ENCODE data around the gene SUN2. TPM values are rescaled to one million over a fixed set of nuclear protein-coding genes. Genes with fewer than 3 reads are reported as not detected.

Gene SUN2
- total and polyA plus RNA-seq, 2 of the 13 experiments (the other 11 are each of a cell fraction or from before 2014, with no cell fraction given): 45.6 to 56.6 TPM

DNA sequence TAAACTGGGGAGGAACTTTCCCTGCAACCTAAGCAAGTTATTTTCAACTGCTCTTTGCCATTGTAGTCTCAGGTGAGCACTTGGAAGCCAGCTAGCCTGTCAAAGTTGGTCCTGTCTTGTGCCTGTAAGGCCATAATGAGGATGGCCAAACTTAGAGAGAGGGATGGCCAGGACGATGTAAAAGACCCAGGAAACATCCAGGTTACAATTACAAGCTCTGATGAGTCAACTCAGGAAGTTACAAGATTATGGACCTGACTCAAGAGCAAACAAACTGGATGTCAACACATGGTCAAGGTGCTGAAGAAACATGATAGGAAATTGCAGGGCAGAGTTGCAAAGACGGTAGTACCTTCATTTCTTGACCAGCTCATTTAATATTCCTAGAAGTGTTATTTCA lies 48.5 kb downstream of the SUN2 start (continued):
- TF ChIP-seq, protein P1, sequence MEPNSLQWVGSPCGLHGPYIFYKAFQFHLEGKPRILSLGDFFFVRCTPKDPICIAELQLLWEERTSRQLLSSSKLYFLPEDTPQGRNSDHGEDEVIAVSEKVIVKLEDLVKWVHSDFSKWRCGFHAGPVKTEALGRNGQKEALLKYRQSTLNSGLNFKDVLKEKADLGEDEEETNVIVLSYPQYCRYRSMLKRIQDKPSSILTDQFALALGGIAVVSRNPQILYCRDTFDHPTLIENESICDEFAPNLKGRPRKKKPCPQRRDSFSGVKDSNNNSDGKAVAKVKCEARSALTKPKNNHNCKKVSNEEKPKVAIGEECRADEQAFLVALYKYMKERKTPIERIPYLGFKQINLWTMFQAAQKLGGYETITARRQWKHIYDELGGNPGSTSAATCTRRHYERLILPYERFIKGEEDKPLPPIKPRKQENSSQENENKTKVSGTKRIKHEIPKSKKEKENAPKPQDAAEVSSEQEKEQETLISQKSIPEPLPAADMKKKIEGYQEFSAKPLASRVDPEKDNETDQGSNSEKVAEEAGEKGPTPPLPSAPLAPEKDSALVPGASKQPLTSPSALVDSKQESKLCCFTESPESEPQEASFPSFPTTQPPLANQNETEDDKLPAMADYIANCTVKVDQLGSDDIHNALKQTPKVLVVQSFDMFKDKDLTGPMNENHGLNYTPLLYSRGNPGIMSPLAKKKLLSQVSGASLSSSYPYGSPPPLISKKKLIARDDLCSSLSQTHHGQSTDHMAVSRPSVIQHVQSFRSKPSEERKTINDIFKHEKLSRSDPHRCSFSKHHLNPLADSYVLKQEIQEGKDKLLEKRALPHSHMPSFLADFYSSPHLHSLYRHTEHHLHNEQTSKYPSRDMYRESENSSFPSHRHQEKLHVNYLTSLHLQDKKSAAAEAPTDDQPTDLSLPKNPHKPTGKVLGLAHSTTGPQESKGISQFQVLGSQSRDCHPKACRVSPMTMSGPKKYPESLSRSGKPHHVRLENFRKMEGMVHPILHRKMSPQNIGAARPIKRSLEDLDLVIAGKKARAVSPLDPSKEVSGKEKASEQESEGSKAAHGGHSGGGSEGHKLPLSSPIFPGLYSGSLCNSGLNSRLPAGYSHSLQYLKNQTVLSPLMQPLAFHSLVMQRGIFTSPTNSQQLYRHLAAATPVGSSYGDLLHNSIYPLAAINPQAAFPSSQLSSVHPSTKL (CRISPR knock-in tag; IDR thresholded peaks at IDR 0.05): peak; percentile 86
- no peak for TF ChIP-seq ZNF468 (CRISPR knock-in tag; IDR thresholded peaks at IDR 0.05)
- no peak for TF ChIP-seq MYC (CRISPR knock-in tag; IDR thresholded peaks at IDR 0.05; ENCODE audit: borderline replicate concordance)
- TF ChIP-seq NFRKB (IDR thresholded peaks at IDR 0.05): no peak
- peak; percentile 97 for TF ChIP-seq FOSL2 (CRISPR knock-in tag; IDR thresholded peaks at IDR 0.05)
- no peak for TF ChIP-seq SMC3 (IDR thresholded peaks at IDR 0.05; ENCODE audit: low read length)
- TF ChIP-seq PHF21A (CRISPR knock-in tag; IDR thresholded peaks at IDR 0.05): no peak
- TF ChIP-seq, protein P2, sequence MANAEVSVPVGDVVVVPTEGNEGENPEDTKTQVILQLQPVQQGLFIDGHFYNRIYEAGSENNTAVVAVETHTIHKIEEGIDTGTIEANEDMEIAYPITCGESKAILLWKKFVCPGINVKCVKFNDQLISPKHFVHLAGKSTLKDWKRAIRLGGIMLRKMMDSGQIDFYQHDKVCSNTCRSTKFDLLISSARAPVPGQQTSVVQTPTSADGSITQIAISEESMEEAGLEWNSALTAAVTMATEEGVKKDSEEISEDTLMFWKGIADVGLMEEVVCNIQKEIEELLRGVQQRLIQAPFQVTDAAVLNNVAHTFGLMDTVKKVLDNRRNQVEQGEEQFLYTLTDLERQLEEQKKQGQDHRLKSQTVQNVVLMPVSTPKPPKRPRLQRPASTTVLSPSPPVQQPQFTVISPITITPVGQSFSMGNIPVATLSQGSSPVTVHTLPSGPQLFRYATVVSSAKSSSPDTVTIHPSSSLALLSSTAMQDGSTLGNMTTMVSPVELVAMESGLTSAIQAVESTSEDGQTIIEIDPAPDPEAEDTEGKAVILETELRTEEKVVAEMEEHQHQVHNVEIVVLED (CRISPR knock-in tag; IDR thresholded peaks at IDR 0.05; ENCODE audit: borderline replicate concordance): no peak
- TF ChIP-seq, protein P3, sequence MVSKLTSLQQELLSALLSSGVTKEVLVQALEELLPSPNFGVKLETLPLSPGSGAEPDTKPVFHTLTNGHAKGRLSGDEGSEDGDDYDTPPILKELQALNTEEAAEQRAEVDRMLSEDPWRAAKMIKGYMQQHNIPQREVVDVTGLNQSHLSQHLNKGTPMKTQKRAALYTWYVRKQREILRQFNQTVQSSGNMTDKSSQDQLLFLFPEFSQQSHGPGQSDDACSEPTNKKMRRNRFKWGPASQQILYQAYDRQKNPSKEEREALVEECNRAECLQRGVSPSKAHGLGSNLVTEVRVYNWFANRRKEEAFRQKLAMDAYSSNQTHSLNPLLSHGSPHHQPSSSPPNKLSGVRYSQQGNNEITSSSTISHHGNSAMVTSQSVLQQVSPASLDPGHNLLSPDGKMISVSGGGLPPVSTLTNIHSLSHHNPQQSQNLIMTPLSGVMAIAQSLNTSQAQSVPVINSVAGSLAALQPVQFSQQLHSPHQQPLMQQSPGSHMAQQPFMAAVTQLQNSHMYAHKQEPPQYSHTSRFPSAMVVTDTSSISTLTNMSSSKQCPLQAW (CRISPR knock-in tag; IDR thresholded peaks at IDR 0.05): 0 out of 2 replicates have a peak, but pooled peaks have one; percentile 29
- TF ChIP-seq NCOA2 (CRISPR knock-in tag; IDR thresholded peaks at IDR 0.05): peak; percentile 66

All from HepG2 (cell line).